Neural crest cell (in vitro differentiated cells): ENCODE measurements around the gene COLEC12. TPM values are rescaled to one million over a fixed set of nuclear protein-coding genes. Genes with fewer than 3 reads are reported as not detected.

Source experiments
- DNase-seq: peaks from one replicate; pipeline ENCODE4 v3.0.0; 2021; ENCODE audit warnings: low read depth, mixed read lengths, low spot score
- H3K27ac Mint-ChIP-seq: one replicate; pipeline ENCODE4 v1.8.0; 2021; ENCODE audit warnings: mild to moderate bottlenecking, mixed read lengths; ENCODE audit not compliant: unreplicated experiment
- H3K27me3 Mint-ChIP-seq: 2 replicates; pipeline ENCODE4 v1.8.0; 2021; ENCODE audit warnings: low read depth, mild to moderate bottlenecking, mixed read lengths
- H3K36me3 Mint-ChIP-seq: 2 replicates; pipeline ENCODE4 v1.8.0; 2021; ENCODE audit warnings: low read depth, mild to moderate bottlenecking, mixed read lengths
- H3K4me1 Mint-ChIP-seq: 2 replicates; pipeline ENCODE4 v1.8.0; 2021; ENCODE audit warnings: mixed read lengths
- H3K4me3 Mint-ChIP-seq: one replicate; pipeline ENCODE4 v1.8.0; 2021; ENCODE audit warnings: mild to moderate bottlenecking, mixed read lengths
- H3K9me3 Mint-ChIP-seq: 2 replicates; pipeline ENCODE4 v1.8.0; 2021; ENCODE audit warnings: mixed read lengths
- total RNA-seq: library from RNA; stranded (reverse); gene quantifications from 2 replicates; pipeline ENCODE4 v1.2.1, GENCODE V29; 2021
- TF ChIP-seq, protein P1 (sequence below): fragments of 200-600 bp; sonication (generic); conservative IDR thresholded peaks from 2 replicates; pipeline ENCODE4 v1.5.0; 2021; ENCODE audit warnings: antibody characterized with exemption, mild to moderate bottlenecking

Gene COLEC12
- total RNA-seq, 1 donor from 2014 or later, result 1.7 TPM

DNA sequence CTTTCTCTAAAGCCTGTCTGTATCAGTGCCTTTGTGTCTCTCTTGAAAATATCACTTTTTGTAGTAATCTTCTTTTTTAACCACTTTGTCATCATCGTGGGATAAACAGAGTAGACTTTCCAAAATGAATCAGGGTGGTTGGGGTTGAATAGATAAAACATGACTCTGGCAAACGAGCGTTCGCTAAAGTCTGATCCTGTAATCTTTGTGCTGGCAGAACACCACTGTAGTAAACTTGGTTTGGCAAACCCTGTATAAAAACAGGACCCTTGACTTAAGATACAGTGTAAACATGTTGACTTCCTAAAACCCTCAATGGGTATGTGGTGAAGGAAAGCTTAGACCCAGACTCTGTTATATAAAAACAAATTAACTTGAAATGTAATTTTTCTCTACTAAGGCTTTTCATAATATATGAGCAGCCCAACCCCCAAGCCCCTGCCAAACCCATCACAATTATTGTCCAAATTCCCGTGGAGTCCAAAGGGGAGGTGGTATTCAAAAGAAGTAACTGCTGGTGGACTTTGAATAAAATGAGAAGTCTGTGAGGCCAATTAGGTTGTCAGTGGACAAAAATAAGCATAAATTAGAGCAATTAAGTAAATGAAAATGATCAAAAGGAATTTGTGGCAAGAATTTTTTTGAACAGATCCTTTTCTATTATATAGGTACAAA is 52.2 kb downstream of the COLEC12 start:
- peaks cover 4% of the 10 kb centered on the region for H3K4me1 Mint-ChIP-seq
- peaks cover 3% of the 10 kb centered on the region for H3K27me3 Mint-ChIP-seq
- H3K4me3 Mint-ChIP-seq, result no peak overlapping the region
- H3K27ac Mint-ChIP-seq, result no peak overlapping the region
- H3K9me3 Mint-ChIP-seq, result no peaks in the 10 kb centered on the region
- no peak for DNase-seq
- TF ChIP-seq, protein P1, sequence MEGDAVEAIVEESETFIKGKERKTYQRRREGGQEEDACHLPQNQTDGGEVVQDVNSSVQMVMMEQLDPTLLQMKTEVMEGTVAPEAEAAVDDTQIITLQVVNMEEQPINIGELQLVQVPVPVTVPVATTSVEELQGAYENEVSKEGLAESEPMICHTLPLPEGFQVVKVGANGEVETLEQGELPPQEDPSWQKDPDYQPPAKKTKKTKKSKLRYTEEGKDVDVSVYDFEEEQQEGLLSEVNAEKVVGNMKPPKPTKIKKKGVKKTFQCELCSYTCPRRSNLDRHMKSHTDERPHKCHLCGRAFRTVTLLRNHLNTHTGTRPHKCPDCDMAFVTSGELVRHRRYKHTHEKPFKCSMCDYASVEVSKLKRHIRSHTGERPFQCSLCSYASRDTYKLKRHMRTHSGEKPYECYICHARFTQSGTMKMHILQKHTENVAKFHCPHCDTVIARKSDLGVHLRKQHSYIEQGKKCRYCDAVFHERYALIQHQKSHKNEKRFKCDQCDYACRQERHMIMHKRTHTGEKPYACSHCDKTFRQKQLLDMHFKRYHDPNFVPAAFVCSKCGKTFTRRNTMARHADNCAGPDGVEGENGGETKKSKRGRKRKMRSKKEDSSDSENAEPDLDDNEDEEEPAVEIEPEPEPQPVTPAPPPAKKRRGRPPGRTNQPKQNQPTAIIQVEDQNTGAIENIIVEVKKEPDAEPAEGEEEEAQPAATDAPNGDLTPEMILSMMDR, result no peak
- H3K36me3 Mint-ChIP-seq, result no peaks in the 10 kb centered on the region

DNA sequence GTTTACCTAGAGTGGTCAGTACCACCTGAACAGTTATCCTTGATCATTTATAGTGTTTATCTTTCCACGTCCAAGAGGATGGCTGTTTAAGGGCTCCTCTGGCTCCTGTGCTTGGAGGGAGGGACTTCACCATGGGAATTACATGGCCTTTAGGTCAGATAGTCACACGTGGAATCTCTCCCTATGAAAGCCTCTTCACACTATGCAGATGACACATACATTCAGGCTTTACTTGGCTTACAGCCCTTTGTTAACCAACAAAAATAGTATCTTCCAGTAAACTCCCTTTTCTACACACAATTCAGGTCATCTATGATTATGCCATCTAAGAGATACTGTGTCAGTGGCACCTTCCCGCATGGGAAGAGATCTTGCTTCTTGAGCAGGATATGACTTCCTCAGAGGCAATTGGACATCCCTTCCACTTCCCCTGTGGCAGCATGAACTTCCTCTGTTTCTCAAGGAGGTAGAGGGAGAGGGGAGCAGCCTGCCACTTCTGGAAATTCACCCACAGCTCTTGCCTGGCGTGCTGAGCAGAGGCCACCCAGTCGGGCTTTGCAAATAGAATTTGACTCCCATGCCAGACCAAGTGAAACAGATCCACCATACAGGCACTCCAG is 53.5 kb downstream of the COLEC12 start:
- Mint-ChIP-seq H3K36me3 (no peaks in the 10 kb centered on the region), H3K27ac (no peak overlapping the region), H3K27me3 (no peaks in the 10 kb centered on the region), H3K9me3 (no peaks in the 10 kb centered on the region), H3K4me1 (peaks cover 4% of the 10 kb centered on the region), H3K4me3 (no peak overlapping the region)
- TF ChIP-seq, protein P1, result no peak
- DNase-seq, result no peak

DNA sequence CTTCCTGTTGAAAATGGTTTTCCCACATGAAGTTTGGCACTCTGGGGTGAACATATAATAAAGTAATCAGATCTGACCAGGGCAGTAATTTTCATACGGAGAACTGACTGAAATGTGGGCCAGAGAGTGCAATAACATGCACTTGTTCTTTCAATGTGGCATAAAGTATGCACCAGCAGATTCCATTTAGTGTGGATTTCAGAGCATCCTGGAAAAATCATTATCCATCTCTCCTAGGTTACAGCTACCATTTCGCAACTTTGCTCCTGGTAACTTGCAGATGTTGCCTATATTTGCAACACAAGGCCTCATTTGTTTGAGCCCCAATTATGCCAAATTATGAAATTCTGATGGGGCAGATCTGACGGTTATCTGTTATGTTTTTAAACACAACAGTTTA is 55.4 kb downstream of the COLEC12 start:
- no peak overlapping the region for H3K4me3 Mint-ChIP-seq
- DNase-seq, result no peak
- H3K9me3 Mint-ChIP-seq, result no peaks in the 10 kb centered on the region
- no peak overlapping the region for H3K27ac Mint-ChIP-seq
- TF ChIP-seq, protein P1, result no peak
- no peaks in the 10 kb centered on the region for H3K36me3 Mint-ChIP-seq
- H3K27me3 Mint-ChIP-seq, result no peaks in the 10 kb centered on the region
- H3K4me1 Mint-ChIP-seq, result peaks cover 4% of the 10 kb centered on the region

DNA sequence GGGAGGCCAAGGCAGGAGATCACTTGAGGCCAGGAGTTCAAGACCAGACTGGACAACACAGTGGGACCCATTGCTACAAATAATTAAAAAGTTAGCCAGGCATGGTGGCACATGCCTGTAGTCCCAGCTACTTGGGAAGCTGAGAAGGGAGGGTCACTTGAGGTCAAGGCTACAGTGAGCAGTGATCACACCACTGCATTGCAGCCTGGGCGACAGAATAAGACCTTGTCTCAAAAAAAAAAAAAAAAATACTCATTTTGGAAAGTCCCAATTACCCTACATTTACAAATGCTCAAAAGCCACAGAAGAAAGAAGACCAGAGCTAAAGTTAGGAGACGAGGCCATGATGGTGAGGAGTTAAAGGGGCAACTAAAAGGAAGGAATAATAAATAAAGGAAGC is 61.9 kb downstream of the COLEC12 start:
- Mint-ChIP-seq H3K27me3 (no peaks in the 10 kb centered on the region), H3K4me3 (no peak overlapping the region), H3K4me1 (no peaks in the 10 kb centered on the region), H3K27ac (no peak overlapping the region), H3K9me3 (no peaks in the 10 kb centered on the region), H3K36me3 (no peaks in the 10 kb centered on the region)
- no peak for DNase-seq
- TF ChIP-seq, protein P1, result no peak

DNA sequence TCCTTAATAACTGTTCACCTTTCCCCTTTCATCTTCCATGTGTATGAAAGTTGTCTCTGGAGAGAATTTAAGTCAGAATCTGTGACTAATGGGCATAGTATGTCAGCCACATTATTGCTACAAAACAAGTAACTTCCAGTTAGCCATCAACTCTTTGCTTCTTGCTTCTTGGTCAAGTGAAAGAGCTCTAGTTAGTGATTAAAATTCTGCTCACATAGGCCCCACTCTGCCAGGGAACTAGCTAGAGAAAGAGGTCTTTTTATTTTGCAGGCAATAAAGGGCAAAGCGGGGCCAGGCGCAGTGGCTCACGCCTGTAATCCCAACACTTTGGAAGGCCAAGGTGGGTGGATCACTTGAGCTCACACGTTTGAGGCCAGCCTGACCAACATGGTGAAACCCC is 64.6 kb downstream of the COLEC12 start:
- Mint-ChIP-seq H3K27me3 (no peaks in the 10 kb centered on the region), H3K9me3 (no peaks in the 10 kb centered on the region), H3K4me3 (no peak overlapping the region), H3K36me3 (no peaks in the 10 kb centered on the region), H3K27ac (no peak overlapping the region), H3K4me1 (no peaks in the 10 kb centered on the region)
- TF ChIP-seq, protein P1, result no peak
- DNase-seq, result no peak
